Fibroblast of skin of back (primary cell): Measurements from ENCODE around the gene DMXL2. TPM values are rescaled to one million over a fixed set of nuclear protein-coding genes. Genes with fewer than 3 reads are reported as not detected.
"Not testable (repeated sequence)": the region's sequence is repeated elsewhere in the genome, so short reads cannot be mapped to it uniquely, and the experiment has no call there.

Experiments
- DNase-seq: peaks from one replicate; pipeline ENCODE4 v3.0.0-alpha.2; 2013
- polyA plus RNA-seq, 2 experiments: library from polyadenylated mRNA; unstranded; fragments of 120-200 nt; gene quantifications; one replicate each; pipeline ENCODE4 v1.2.1, GENCODE V29; 2013; ENCODE audit not compliant: insufficient read length in 2 of 2

DMXL2 gene
- 10.0 TPM for polyA plus RNA-seq (2013, experiment 1 of 2; ENCODE audit: insufficient read length)
- 12.3 TPM for polyA plus RNA-seq (2013, experiment 2 of 2; ENCODE audit: insufficient read length)

- peak; percentile 86 for DNase-seq
Measured at GRCh38 chr15:51622604-51623370, at the start of gene DMXL2. Gene DMXL2, minus strand, starts transcription at chr15:51622771. Its CDS starts 226 bp downstream, at chr15:51622545.

DNA sequence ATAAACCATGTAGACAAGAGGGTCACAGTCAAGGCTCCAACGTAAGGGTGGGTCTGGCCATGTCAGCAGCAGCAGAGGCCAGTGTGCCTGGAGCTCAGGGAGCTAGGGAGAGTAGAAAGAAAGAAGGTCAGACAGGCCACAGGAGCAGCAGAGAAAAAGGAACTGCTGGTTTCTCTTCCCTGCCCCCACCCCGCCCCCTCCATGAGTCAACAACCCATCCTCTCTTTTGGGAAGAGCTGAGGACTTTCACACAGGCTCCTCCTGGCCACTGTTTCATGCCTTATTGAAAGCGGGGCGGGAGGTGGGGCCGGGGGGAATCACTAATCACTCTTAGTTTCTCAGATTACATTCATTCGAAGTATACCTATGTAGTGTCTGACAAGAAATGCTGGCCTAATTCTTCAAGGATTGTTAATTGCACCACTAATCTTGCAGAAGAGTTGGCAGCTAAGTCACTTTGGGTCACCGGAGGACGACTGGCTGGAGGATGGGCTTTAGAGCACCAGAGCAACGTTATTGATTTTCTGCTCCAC, 49.6 kb upstream of the DMXL2 start:
- no peak for DNase-seq

DNA sequence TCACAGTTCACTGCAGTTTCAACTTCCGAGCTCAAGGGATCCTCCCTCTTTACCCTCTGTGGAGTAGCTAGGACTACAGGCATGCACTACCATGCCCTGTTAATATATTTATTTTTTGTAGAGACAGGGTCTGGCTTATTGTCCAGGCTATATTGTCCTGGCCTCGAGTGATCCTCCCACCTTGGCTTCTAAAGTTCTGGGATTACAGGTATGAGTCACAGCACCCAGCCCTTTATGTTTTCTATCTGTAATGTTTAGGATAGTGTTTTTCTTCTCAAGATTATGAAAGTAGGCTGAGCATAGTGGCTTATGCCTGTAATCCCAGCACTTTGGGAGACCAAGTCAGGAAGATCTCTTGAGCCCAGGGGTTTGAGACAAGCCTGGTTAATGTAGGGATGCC, 46.8 kb upstream of the DMXL2 start:
- DNase-seq = no peak

GRCh38 chr15:51668446-51668845, 45.9 kb upstream of the DMXL2 start:
- DNase-seq = no peak

DNA sequence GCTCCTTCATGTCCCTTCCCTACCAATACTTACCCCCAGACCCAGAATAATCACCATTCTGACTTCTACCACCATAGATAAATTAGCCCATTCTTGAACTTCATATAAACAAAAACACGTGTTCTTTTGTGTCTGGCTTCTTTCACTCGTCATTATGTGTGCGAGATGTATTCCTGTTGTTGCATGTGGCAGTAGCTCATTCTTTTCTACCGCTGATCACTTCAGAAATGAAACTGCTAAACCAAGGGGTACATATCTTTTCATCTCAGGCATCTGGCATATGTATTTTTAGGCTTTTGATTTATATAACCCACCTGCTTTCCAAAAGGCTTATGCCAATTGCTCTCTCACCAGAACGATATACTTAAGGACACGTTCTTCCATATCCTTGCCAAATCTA, 44.9 kb upstream of the DMXL2 start:
- DNase-seq = no peak

DNA sequence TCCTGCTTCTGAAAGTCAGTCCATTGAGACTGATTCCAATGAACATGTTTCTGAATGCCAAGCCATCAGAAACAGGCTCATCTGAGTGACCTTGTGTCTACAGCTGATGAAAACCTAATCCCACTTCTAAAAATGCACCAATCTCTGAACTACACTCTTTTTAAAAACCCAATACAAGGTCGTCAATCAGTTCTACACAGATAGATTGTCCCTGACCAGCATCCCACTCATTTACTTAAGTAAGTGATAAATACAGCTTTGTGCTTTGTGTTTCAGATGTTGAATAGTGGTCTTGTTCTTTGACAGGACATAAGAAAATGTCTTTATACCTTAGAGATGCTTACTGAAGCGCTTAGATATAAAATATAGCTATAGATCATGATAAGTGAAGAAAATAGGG, 38.5 kb upstream of the DMXL2 start:
- no peak for DNase-seq

GRCh38 chr15:51658664-51659063, 36.1 kb upstream of the DMXL2 start:
- DNase-seq = no peak

DNA sequence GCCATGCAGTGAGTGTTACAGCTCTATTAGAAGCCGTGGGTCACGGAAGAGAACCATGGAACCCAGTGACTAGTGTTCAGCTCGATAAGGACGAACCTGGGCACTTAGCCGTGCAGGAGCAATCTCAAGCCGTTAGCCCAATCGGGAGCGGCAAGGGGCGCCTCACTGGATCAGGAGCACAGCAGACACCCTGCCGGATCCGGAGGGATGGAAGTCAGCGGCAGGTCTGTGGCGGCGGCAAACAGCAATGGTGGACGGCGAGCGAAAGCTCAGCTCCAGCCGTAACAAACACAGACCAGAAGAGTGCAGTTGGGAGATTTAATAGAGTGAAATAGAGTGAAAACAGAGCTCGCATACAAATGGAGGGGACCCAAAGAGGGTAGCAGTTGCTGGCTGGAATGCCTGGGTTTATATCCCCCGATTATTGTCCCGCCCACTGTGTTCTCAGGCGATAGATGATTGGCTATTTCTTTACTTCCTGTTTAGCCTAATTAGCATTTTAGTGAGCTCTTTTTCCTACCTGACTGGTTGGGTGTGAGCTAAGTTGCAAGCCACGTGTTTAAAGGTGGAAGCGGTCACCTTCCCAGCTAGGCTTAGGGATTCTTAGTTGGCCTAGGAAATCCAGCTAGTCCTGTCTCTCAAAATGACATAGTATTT, 33.0 kb upstream of the DMXL2 start:
- DNase-seq = not testable (repeated sequence)

DNA sequence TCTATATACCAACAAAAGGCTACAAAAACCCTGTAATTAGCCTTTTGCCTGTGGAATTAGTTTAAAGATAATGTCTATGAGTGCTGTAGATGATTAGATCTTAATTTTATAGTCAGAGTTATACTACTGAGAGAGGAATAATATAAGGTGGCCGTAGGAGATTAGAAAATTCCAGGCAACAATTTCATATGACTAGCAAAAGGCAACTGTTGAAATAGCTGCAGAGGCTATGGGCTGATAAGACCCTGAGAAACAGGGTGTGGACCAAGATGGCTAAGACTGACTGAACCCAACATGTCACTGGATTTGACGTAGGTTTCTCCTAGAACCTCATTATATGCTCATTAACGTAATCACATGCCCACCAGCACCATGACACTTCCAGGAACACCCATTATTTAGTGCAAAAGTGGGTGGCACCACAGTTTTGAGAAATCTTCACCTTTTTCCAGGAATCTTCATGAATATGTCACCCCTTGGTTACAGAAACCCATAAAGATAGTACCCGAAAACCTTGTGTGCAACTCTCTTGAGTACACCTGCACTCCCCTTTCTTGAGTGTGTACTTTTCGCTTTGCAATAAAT, 29.6 kb upstream of the DMXL2 start:
- no peak for DNase-seq

GRCh38 chr15:51649659-51650521, 27.3 kb upstream of the DMXL2 start:
- peak; percentile 69 for DNase-seq

DNA sequence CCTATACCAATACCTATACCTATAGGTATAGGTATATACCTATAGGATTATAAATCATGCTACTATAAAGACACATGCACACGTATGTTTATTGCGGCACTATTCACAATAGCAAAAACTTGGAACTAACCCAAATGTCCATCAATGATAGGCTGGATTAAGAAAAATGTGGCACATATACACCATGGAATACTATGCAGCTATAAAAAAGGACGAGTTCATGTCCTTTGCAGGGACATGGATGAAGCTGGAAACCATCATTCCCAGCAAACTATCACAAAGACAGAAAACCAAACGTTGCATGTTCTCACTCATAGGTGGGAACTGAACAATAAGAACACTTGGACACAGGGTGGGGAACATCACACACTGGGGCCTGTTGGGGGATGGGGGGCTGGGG, 26.1 kb upstream of the DMXL2 start:
- DNase-seq = not testable (repeated sequence)

- DNase-seq = not testable (repeated sequence)
Measured at GRCh38 chr15:51648101-51648500, 25.5 kb upstream of the DMXL2 start.

DNA sequence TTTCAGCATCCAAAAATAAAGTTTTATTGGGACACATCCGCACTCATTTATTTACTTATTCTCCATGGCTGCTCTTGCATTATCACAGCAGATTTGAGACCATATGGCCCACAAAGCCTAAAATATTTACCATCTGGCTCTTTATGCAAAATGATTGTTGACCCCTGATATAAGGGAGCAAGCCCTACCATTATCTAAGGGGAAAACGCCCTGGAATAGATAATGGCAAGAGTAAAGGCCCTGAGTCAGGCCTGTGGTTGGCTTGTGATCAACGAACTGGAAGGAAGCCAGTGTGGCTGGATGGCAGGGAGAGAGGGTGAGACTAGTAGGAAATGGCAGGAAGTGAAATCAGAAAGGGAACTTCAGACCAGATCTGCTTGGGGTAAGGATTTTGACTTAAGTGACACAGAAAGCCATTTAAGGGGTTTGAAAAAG, 24.6 kb upstream of the DMXL2 start:
- DNase-seq = peak; percentile 51

- no peak for DNase-seq
Measured at GRCh38 chr15:51642696-51643095, 20.1 kb upstream of the DMXL2 start.

GRCh38 chr15:51641490-51642130, 19.0 kb upstream of the DMXL2 start:
- DNase-seq = no peak

GRCh38 chr15:51634591-51635198, 12.1 kb upstream of the DMXL2 start:
- no peak for DNase-seq

DNA sequence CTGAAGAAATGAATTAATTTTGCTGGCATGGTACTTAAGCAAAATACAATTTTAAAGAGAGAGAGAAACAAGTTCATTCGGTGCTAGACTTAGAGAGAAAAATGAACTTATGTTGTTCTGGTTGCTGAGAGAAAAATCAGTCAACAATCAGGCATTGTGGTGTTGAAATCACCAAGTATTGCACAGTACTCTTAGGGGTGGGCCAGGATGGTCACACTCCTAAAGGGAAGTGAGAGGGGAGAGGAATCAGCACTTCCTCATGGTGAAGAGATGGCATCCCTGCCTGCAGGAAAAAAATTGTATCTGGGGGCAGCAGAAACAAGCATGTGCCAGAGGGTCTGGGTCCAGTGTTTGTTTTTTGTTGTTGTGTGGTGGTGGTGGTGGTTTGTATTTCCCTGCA, 7.0 kb upstream of the DMXL2 start:
- no peak for DNase-seq

GRCh38 chr15:51625236-51625635, 2.7 kb upstream of the DMXL2 start:
- no peak for DNase-seq

GRCh38 chr15:51624022-51624421, 1.5 kb upstream of the DMXL2 start:
- no peak for DNase-seq

- no peak for DNase-seq
Measured at GRCh38 chr15:51623386-51623938, 891 bp upstream of the DMXL2 start.
